Medulla oblongata (tissue), 1 donor: ENCODE measurements around the gene CDK13.
"Not testable (repeated sequence)": the region's sequence is repeated elsewhere in the genome, so short reads cannot be mapped to it uniquely, and the experiment has no call there.

ENCODE experiments used
- DNase-seq: peaks from one replicate; pipeline ENCODE4 v3.0.0-alpha.2; 2015; ENCODE audit errors: extremely low spot score

The CDK13 gene

GRCh38 chr7:39949971-39950472 is at the start of gene CDK13:
CDK13 (plus strand) TSS chr7:39950256; CDS start chr7:39950642, 386 bp downstream.
- DNase-seq, result peak; percentile 73

- no peak for DNase-seq
These were observed 46.0 kb upstream of the CDK13 start for GRCh38 chr7:39904077-39904486.

GRCh38 chr7:39908141-39908540 is 41.9 kb upstream of the CDK13 start:
- DNase-seq, result no peak

GRCh38 chr7:39908973-39909372 is 41.1 kb upstream of the CDK13 start:
- DNase-seq, result no peak

- no peak for DNase-seq
These were observed 40.5 kb upstream of the CDK13 start for GRCh38 chr7:39909526-39909925.

GRCh38 chr7:39910108-39910869 is 39.8 kb upstream of the CDK13 start:
- DNase-seq, result no peak

GRCh38 chr7:39911167-39911566 is 38.9 kb upstream of the CDK13 start:
- DNase-seq, result no peak

- not testable (repeated sequence) for DNase-seq
These were observed 34.2 kb upstream of the CDK13 start for GRCh38 chr7:39915847-39916246.

- no peak for DNase-seq
These were observed 30.4 kb upstream of the CDK13 start for GRCh38 chr7:39919646-39920045.

- no peak for DNase-seq
These were observed 28.4 kb upstream of the CDK13 start for GRCh38 chr7:39921506-39922175.

- no peak for DNase-seq
These were observed 27.5 kb upstream of the CDK13 start for GRCh38 chr7:39922580-39922979.

GRCh38 chr7:39923091-39923490 is 27.0 kb upstream of the CDK13 start:
- no peak for DNase-seq

- no peak for DNase-seq
These were observed 25.9 kb upstream of the CDK13 start for GRCh38 chr7:39924122-39924521.

- DNase-seq, result no peak
These were observed 23.9 kb upstream of the CDK13 start for GRCh38 chr7:39926111-39926510.

GRCh38 chr7:39927018-39927417 is 23.0 kb upstream of the CDK13 start:
- DNase-seq, result no peak

GRCh38 chr7:39934132-39934531 is 15.9 kb upstream of the CDK13 start:
- no peak for DNase-seq

GRCh38 chr7:39936761-39937160 is 13.3 kb upstream of the CDK13 start:
- no peak for DNase-seq

GRCh38 chr7:39937366-39938153 is 12.5 kb upstream of the CDK13 start:
- DNase-seq, result no peak

GRCh38 chr7:39942883-39943282 is 7.2 kb upstream of the CDK13 start:
- no peak for DNase-seq

GRCh38 chr7:39946693-39947092 is 3.4 kb upstream of the CDK13 start:
- no peak for DNase-seq

- DNase-seq, result peak; percentile 15
These were observed 1.6 kb upstream of the CDK13 start for GRCh38 chr7:39948375-39948955.
